SK-N-SH treated with all-trans-retinoic acid at 6 μM for 48 hours (cell line): ENCODE results near the gene KDM5A.

Source experiments
- BACH2 ChIP-seq: fragments of 250-450 bp; sonication (Bioruptor Pico); IDR thresholded peaks from 2 replicates; pipeline ENCODE4 v1.9.0; 2021; ENCODE audit warnings: mild to moderate bottlenecking, borderline replicate concordance
- OSR1 ChIP-seq: fragments of 250-450 bp; sonication (Bioruptor Pico); IDR thresholded peaks from 2 replicates; pipeline ENCODE4 v1.8.0; 2022; ENCODE audit warnings: moderate library complexity, mild to moderate bottlenecking, inconsistent platforms
- RARB ChIP-seq: fragments of 250-450 bp; sonication (Bioruptor Pico); IDR thresholded peaks from 2 replicates; pipeline ENCODE4 v1.8.0; 2021; ENCODE audit warnings: mild to moderate bottlenecking, moderate library complexity

- TF ChIP-seq RARB (CRISPR knock-in tag) (no peak), BACH2 (no peak), OSR1 (CRISPR knock-in tag) (no peak)
Observed at GRCh38 chr12:262817-263216, 126.3 kb downstream of the KDM5A start, which contains the start of gene SLC6A13.
